K562 (cell line): ENCODE data around the gene UBE2M.

Experiments used
- CUX1 ChIP-seq: fragments of 200-800 bp; sonication (Bioruptor generic); IDR thresholded peaks from 2 replicates; pipeline ENCODE4 v1.6.1; 2016; ENCODE audit warnings: missing genetic modification characterization, missing compliant biosample characterization
- KLF1 ChIP-seq: fragments of 450-650 bp; IDR thresholded peaks from 2 replicates; pipeline ENCODE4 v1.6.1; 2016; ENCODE audit warnings: missing genetic modification characterization, missing compliant biosample characterization
- NFE2L1 ChIP-seq: fragments of 450-650 bp; IDR thresholded peaks from 2 replicates; pipeline ENCODE4 v1.6.1; 2016; ENCODE audit warnings: missing genetic modification characterization, low read depth, mild to moderate bottlenecking, missing compliant biosample characterization, moderate library complexity, borderline replicate concordance
- ZNF175 ChIP-seq: fragments of 200-800 bp; sonication (Bioruptor generic); IDR thresholded peaks from 2 replicates; pipeline ENCODE4 v1.6.1; 2016; ENCODE audit warnings: low read depth, mild to moderate bottlenecking, missing genetic modification characterization, missing compliant biosample characterization
- TF ChIP-seq, protein P1 (sequence below), 3 experiments: IDR thresholded peaks in 2 of 3; conservative IDR thresholded peaks in 1 of 3; 2 replicates each; pipeline ENCODE4 v1.5.1; 2011 to 2012; ENCODE audit warnings: low read length in 3 of 3, mild to moderate bottlenecking in 3 of 3, control low read depth in 2 of 3, improper control_type of control experiment in 1 of 3, inconsistent platforms in 1 of 3, low read depth in 1 of 3, mixed read lengths in 1 of 3, moderate library complexity in 1 of 3; ENCODE audit not compliant: insufficient read depth in 2 of 3

DNA sequence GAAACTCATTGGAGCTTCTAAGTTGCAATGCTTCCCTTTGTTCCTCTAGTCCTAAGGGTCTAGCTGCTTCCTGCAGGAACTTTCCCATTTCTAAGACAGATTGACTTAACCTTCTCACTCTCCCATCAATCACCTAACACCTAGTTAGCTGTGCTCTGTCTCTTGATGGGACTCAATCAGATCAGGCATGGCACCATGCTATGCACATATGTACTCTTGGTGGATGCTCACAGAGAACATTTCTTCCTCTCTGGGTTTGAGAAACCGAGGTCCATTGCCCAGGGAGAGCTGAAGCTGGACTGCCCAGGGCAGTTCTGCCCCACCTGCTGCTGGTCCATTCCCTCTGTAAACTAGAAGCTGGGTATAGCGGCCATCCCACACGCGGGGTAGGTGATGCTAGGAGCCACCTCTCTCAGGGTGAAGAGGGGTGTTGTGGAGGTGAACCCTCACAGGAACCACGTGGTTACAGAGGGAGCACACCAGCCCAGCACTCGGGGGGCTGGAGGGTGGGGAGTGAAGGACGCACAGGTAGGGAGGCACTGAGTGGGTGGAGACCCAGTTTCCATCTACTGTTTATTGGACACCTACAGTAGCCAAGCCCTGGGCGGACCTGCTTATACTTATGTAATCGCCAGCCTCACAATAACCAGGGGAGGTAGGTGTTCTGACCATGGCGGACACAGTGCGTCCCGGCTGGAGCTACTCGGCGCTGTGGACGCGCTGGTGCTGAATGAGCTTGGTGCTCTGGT lies 3.1 kb upstream of the UBE2M start:
- no peak for TF ChIP-seq CUX1 (CRISPR knock-in tag)
- TF ChIP-seq NFE2L1 (tag) = no peak
- no peak for TF ChIP-seq ZNF175 (CRISPR knock-in tag)
- TF ChIP-seq, protein P1, sequence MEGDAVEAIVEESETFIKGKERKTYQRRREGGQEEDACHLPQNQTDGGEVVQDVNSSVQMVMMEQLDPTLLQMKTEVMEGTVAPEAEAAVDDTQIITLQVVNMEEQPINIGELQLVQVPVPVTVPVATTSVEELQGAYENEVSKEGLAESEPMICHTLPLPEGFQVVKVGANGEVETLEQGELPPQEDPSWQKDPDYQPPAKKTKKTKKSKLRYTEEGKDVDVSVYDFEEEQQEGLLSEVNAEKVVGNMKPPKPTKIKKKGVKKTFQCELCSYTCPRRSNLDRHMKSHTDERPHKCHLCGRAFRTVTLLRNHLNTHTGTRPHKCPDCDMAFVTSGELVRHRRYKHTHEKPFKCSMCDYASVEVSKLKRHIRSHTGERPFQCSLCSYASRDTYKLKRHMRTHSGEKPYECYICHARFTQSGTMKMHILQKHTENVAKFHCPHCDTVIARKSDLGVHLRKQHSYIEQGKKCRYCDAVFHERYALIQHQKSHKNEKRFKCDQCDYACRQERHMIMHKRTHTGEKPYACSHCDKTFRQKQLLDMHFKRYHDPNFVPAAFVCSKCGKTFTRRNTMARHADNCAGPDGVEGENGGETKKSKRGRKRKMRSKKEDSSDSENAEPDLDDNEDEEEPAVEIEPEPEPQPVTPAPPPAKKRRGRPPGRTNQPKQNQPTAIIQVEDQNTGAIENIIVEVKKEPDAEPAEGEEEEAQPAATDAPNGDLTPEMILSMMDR (IDR thresholded peaks at IDR 0.05 in 2 of 3, conservative IDR thresholded peaks at IDR 0.05 in 1 of 3; ENCODE audit: insufficient read depth in 2 of 3, low read depth in 1 of 3, low read length in 3 of 3) = no peak
- no peak for TF ChIP-seq KLF1 (tag)
